ENCODE data around the gene CD247. TPM values are rescaled to one million over a fixed set of nuclear protein-coding genes. Genes with fewer than 3 reads are reported as not detected.

CD247 gene
- total RNA-seq, 1 experiment from 2014 or later = not detected

GRCh38 chr1:167551362-167551761 lies 33.0 kb upstream of the CD247 start:
- Histone ChIP-seq H3K9me3 (replicated peaks) (no peaks in the 10 kb centered on the region), H3K27ac (no peak overlapping the region), H3K36me3 (0 out of 2 replicates have a peak, but pooled peaks cover 4% of the 10 kb centered on the region), H3K27me3 (replicated peaks) (no peaks in the 10 kb centered on the region), H3K4me1 (replicated peaks) (peaks cover 11% of the 10 kb centered on the region), H3K4me3 (no peak overlapping the region)
- DNase-seq (ENCODE audit: low read depth in 1 of 2, low spot score in 2 of 2) = no peak

GRCh38 chr1:167548059-167548932 lies 30.0 kb upstream of the CD247 start:
- H3K9me3 ChIP-seq (replicated peaks) = no peaks in the 10 kb centered on the region; the same call in 1 of the 2 replicates
- H3K36me3 ChIP-seq = 0 out of 2 replicates have a peak, but pooled peaks cover 2% of the 10 kb centered on the region
- no peak overlapping the region for H3K4me3 ChIP-seq
- peaks cover 4% of the 10 kb centered on the region for H3K4me1 ChIP-seq (replicated peaks)
- no peak overlapping the region for H3K27ac ChIP-seq
- H3K27me3 ChIP-seq (replicated peaks) = no peaks in the 10 kb centered on the region
- no peak for DNase-seq (ENCODE audit: low read depth in 1 of 2, low spot score in 2 of 2)

- H3K36me3 ChIP-seq = no peaks in the 10 kb centered on the region
These were observed 28.6 kb upstream of the CD247 start for GRCh38 chr1:167546935-167547334.

GRCh38 chr1:167545349-167545748 lies 27.0 kb upstream of the CD247 start:
- no peaks in the 10 kb centered on the region for H3K36me3 ChIP-seq
- H3K27ac ChIP-seq = no peak overlapping the region
- H3K4me3 ChIP-seq = no peak overlapping the region
- no peaks in the 10 kb centered on the region; the same call in 1 of the 2 replicates for H3K9me3 ChIP-seq (replicated peaks)
- no peak for DNase-seq (ENCODE audit: low read depth in 1 of 2, low spot score in 2 of 2)
- H3K27me3 ChIP-seq (replicated peaks) = no peaks in the 10 kb centered on the region
- H3K4me1 ChIP-seq (replicated peaks) = no peaks in the 10 kb centered on the region

More at GRCh38 chr1:167546935-167547334, 28.6 kb upstream of the CD247 start:
- H3K9me3 ChIP-seq (replicated peaks) = no peaks in the 10 kb centered on the region; the same call in 1 of the 2 replicates
- H3K27me3 ChIP-seq (replicated peaks) = no peaks in the 10 kb centered on the region
- no peaks in the 10 kb centered on the region for H3K4me1 ChIP-seq (replicated peaks)
- H3K4me3 ChIP-seq = no peak overlapping the region
- H3K27ac ChIP-seq = no peak overlapping the region
- no peak for DNase-seq (ENCODE audit: low read depth in 1 of 2, low spot score in 2 of 2)

- no peak overlapping the region for H3K27ac ChIP-seq
- no peak for DNase-seq (ENCODE audit: low read depth in 1 of 2, low spot score in 2 of 2)
- H3K4me3 ChIP-seq = no peak overlapping the region
- H3K4me1 ChIP-seq (replicated peaks) = no peaks in the 10 kb centered on the region
- no peaks in the 10 kb centered on the region for H3K27me3 ChIP-seq (replicated peaks)
- H3K36me3 ChIP-seq = no peaks in the 10 kb centered on the region
- H3K9me3 ChIP-seq (replicated peaks) = no peaks in the 10 kb centered on the region; the same call in 1 of the 2 replicates
These were observed 26.2 kb upstream of the CD247 start for GRCh38 chr1:167544447-167545093.

- H3K36me3 ChIP-seq = no peaks in the 10 kb centered on the region
- no peak overlapping the region for H3K4me3 ChIP-seq
- no peak overlapping the region for H3K27ac ChIP-seq
- DNase-seq (ENCODE audit: low read depth in 1 of 2, low spot score in 2 of 2) = no peak
- no peaks in the 10 kb centered on the region; the same call in 1 of the 2 replicates for H3K9me3 ChIP-seq (replicated peaks)
- no peaks in the 10 kb centered on the region for H3K27me3 ChIP-seq (replicated peaks)
- H3K4me1 ChIP-seq (replicated peaks) = no peaks in the 10 kb centered on the region
These were observed 25.1 kb upstream of the CD247 start for GRCh38 chr1:167543199-167543990.

- no peaks in the 10 kb centered on the region for H3K4me1 ChIP-seq (replicated peaks)
These were observed 24.0 kb upstream of the CD247 start for GRCh38 chr1:167542109-167543032.

GRCh38 chr1:167541610-167542009 lies 23.3 kb upstream of the CD247 start:
- no peaks in the 10 kb centered on the region for H3K27me3 ChIP-seq (replicated peaks)
- H3K36me3 ChIP-seq = no peaks in the 10 kb centered on the region
- DNase-seq (ENCODE audit: low read depth in 1 of 2, low spot score in 2 of 2) = no peak
- no peak overlapping the region for H3K27ac ChIP-seq
- H3K4me1 ChIP-seq (replicated peaks) = no peaks in the 10 kb centered on the region
- H3K4me3 ChIP-seq = no peak overlapping the region
- H3K9me3 ChIP-seq (replicated peaks) = no peaks in the 10 kb centered on the region; the same call in 1 of the 2 replicates

More at GRCh38 chr1:167542109-167543032, 24.0 kb upstream of the CD247 start:
- Histone ChIP-seq H3K36me3 (no peaks in the 10 kb centered on the region), H3K27me3 (replicated peaks) (no peaks in the 10 kb centered on the region), H3K4me3 (no peak overlapping the region), H3K9me3 (replicated peaks) (no peaks in the 10 kb centered on the region; the same call in 1 of the 2 replicates), H3K27ac (no peak overlapping the region)
- no peak for DNase-seq (ENCODE audit: low read depth in 1 of 2, low spot score in 2 of 2)

- H3K9me3 ChIP-seq (replicated peaks) = no peaks in the 10 kb centered on the region; the same call in 1 of the 2 replicates
These were observed 22.7 kb upstream of the CD247 start for GRCh38 chr1:167541003-167541402.

GRCh38 chr1:167538657-167539056 lies 20.3 kb upstream of the CD247 start:
- Histone ChIP-seq H3K4me1 (replicated peaks) (no peaks in the 10 kb centered on the region), H3K36me3 (no peaks in the 10 kb centered on the region), H3K9me3 (replicated peaks) (no peaks in the 10 kb centered on the region), H3K27ac (no peak overlapping the region), H3K27me3 (replicated peaks) (no peaks in the 10 kb centered on the region), H3K4me3 (no peak overlapping the region)
- no peak for DNase-seq (ENCODE audit: low read depth in 1 of 2, low spot score in 2 of 2)

More at GRCh38 chr1:167541003-167541402, 22.7 kb upstream of the CD247 start:
- H3K27ac ChIP-seq = no peak overlapping the region
- no peak for DNase-seq (ENCODE audit: low read depth in 1 of 2, low spot score in 2 of 2)
- H3K36me3 ChIP-seq = no peaks in the 10 kb centered on the region
- no peaks in the 10 kb centered on the region for H3K27me3 ChIP-seq (replicated peaks)
- H3K4me1 ChIP-seq (replicated peaks) = no peaks in the 10 kb centered on the region
- no peak overlapping the region for H3K4me3 ChIP-seq

- Histone ChIP-seq H3K27ac (no peak overlapping the region), H3K36me3 (no peaks in the 10 kb centered on the region), H3K9me3 (replicated peaks) (no peaks in the 10 kb centered on the region), H3K4me1 (replicated peaks) (no peaks in the 10 kb centered on the region), H3K4me3 (no peak overlapping the region), H3K27me3 (replicated peaks) (no peaks in the 10 kb centered on the region)
- DNase-seq (ENCODE audit: low read depth in 1 of 2, low spot score in 2 of 2) = peak; percentile 49 to 57
These were observed 15.5 kb upstream of the CD247 start for GRCh38 chr1:167533851-167534300.

- H3K27me3 ChIP-seq (replicated peaks) = no peaks in the 10 kb centered on the region
- DNase-seq (ENCODE audit: low read depth in 1 of 2, low spot score in 2 of 2) = no peak
- H3K4me3 ChIP-seq = no peak overlapping the region
- no peaks in the 10 kb centered on the region for H3K4me1 ChIP-seq (replicated peaks)
- H3K9me3 ChIP-seq (replicated peaks) = no peaks in the 10 kb centered on the region
- H3K27ac ChIP-seq = no peak overlapping the region
- H3K36me3 ChIP-seq = no peaks in the 10 kb centered on the region
These were observed 14.9 kb upstream of the CD247 start for GRCh38 chr1:167532964-167533824.

All from SJSA1 (cell line).